ENCODE data around the gene INAFM2.
A peak's percentile ranks its signal among the peaks of the same experiment; 100 is the strongest.

INAFM2 gene

DNA sequence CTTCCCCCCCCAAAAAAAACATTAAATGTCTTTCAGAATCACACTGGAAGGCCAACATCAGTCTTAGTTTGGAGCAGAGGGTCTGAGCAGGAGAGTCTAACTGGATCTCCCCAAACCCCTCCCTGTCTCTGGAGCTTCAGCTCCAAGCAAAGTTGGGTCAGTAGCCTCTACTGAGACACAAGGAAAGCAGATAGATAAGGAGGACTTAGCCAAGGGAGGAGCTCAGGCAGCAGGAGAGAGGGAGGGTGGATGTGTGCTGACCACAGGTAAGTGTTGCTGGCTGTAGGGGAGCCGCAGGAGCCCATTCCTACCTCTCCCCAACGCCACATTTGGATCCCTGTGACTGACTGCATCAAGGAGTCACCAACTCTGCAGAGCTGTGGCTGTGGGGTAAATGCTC lies 22.7 kb upstream of the INAFM2 start:
- Histone ChIP-seq H3K27me3 (ENCODE audit: control insufficient read depth, insufficient read depth, low read length) (peaks cover 2% of the 10 kb centered on the region), H3K9me3 (ENCODE audit: control insufficient read depth, insufficient read depth, low read length) (no peaks in the 10 kb centered on the region), H3K4me1 (ENCODE audit: control insufficient read depth, insufficient read depth, low read length) (no peaks in the 10 kb centered on the region), H3K36me3 (ENCODE audit: control insufficient read depth, insufficient read depth, low read length) (no peaks in the 10 kb centered on the region), H3K4me3 (ENCODE audit: low read depth, low read length) (no peak overlapping the region), H3K9ac (ENCODE audit: low read depth, low read length) (no peak overlapping the region)

DNA sequence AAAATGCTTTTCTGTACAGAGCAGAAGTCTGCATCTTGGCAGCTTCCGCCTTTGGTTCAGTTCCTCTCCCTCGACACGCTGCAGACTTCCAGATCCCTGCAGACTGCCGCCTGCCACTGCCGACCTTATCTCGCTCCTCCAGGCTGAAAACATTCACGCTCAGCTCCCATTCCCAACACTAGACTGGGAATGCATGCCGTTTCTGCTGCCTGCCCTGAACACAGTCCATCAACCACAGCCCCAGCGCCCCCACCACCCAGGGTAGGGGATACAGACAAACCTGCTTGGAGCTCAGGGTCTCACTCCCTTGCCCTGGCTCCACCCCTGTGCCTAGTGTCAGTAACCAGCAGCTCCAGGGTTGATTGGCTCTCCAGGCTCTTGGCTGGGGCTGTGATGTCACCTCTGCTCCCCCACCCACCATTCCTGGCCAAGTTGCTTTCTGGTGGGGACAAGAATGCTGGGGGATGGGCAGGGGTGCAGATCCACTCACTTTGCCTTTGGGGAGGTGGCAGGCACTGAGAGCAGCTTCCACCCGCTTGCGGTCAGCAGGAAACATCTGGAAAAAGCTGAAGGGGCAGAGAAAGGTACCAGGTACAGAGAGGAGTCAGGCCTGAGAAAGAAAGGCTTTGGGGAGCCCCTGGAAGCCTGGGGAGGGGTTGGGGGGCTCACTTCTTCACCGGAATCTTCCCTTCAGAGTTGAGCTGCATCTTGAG lies 21.9 kb upstream of the INAFM2 start:
- H3K9ac ChIP-seq (ENCODE audit: low read depth, low read length): no peak overlapping the region
- H3K36me3 ChIP-seq (ENCODE audit: control insufficient read depth, insufficient read depth, low read length): no peaks in the 10 kb centered on the region
- no peaks in the 10 kb centered on the region for H3K9me3 ChIP-seq (ENCODE audit: control insufficient read depth, insufficient read depth, low read length)
- no peak overlapping the region for H3K4me3 ChIP-seq (ENCODE audit: low read depth, low read length)
- H3K27me3 ChIP-seq (ENCODE audit: control insufficient read depth, insufficient read depth, low read length): peaks cover 2% of the 10 kb centered on the region
- no peaks in the 10 kb centered on the region for H3K4me1 ChIP-seq (ENCODE audit: control insufficient read depth, insufficient read depth, low read length)

DNA sequence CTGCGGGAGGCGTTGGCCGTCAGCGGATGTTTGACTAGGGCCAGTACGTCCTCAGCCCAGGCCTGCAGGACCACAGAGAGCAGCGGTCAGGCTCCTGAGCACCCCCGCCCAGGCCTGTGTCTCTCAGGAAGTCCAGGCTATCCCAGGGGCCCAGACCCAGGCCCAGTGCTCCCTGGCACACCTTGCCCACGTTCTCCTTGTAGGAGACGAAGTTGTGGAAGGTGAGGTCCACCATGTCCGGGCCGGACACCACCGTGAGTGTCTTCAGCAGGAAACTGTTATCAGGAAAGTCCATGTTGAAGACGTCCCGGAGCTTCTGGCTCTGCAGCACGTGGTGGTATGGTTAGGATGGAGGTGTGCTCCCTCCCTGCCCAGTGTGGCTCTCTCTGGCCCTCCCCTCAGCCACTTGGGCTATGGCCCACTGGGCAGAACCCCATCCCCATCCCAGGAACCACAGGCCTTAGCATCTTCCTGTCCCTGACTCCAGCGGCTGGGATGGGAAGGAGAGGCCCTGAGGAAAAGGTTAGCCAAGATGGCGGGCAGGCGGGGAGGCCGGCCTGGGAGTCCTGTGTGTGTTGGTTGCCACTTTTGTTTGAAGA lies 21.1 kb upstream of the INAFM2 start:
- Histone ChIP-seq H3K4me3 (ENCODE audit: low read depth, low read length) (no peak overlapping the region), H3K9me3 (ENCODE audit: control insufficient read depth, insufficient read depth, low read length) (no peaks in the 10 kb centered on the region), H3K4me1 (ENCODE audit: control insufficient read depth, insufficient read depth, low read length) (peaks cover 6% of the 10 kb centered on the region), H3K9ac (ENCODE audit: low read depth, low read length) (no peak overlapping the region), H3K36me3 (ENCODE audit: control insufficient read depth, insufficient read depth, low read length) (no peaks in the 10 kb centered on the region), H3K27me3 (ENCODE audit: control insufficient read depth, insufficient read depth, low read length) (peaks cover 2% of the 10 kb centered on the region)

DNA sequence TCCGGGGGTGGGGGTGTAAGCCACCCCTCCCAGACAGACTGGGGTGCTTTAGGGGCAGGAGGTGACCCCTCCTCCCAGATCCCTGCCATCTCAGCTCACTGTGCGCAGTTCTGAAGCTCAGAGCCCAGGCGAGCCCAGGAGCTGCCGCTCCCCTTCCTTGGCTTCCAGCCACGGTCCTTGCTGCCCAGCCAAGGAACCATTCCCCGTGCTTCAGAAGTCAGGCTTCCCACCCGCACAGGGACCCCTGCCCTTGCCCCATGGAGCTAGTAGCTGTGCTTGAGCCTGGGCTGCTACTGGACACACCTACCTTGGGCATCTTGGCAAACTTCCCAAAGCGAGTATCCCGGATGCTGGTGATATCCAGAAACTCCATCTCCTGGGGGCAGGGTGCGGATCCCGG lies 20.5 kb upstream of the INAFM2 start:
- Histone ChIP-seq H3K36me3 (ENCODE audit: control insufficient read depth, insufficient read depth, low read length) (no peaks in the 10 kb centered on the region), H3K9ac (ENCODE audit: low read depth, low read length) (no peak overlapping the region)

DNA sequence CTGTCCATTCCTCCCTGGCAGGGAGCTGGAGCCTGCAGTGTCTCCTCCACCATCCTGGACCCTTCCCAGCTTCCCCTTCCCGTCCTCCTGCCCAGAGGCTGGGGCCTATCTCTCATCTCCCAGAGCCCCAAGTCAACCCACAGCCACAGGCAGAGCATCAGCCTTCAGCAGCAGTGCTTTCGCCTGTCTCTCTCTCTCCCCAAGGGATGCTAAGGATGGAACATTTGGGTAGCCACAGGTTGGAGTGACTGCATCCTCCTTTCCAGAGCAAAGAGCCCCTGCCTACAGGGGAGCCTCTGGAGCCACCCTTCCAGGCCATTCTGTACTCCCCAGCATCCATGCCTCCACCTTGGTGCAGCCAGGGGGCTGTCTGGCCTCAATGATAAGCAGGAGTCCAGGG lies 19.9 kb upstream of the INAFM2 start:
- H3K4me1 ChIP-seq (ENCODE audit: control insufficient read depth, insufficient read depth, low read length): peaks cover 10% of the 10 kb centered on the region
- no peak overlapping the region for H3K4me3 ChIP-seq (ENCODE audit: low read depth, low read length)
- peaks cover 2% of the 10 kb centered on the region for H3K27me3 ChIP-seq (ENCODE audit: control insufficient read depth, insufficient read depth, low read length)
- no peaks in the 10 kb centered on the region for H3K36me3 ChIP-seq (ENCODE audit: control insufficient read depth, insufficient read depth, low read length)
- no peak overlapping the region for H3K9ac ChIP-seq (ENCODE audit: low read depth, low read length)
- H3K9me3 ChIP-seq (ENCODE audit: control insufficient read depth, insufficient read depth, low read length): no peaks in the 10 kb centered on the region

More for the DNA sequence above, 20.5 kb upstream of the INAFM2 start:
- Histone ChIP-seq H3K4me1 (ENCODE audit: control insufficient read depth, insufficient read depth, low read length) (peaks cover 8% of the 10 kb centered on the region), H3K27me3 (ENCODE audit: control insufficient read depth, insufficient read depth, low read length) (peaks cover 2% of the 10 kb centered on the region), H3K4me3 (ENCODE audit: low read depth, low read length) (no peak overlapping the region), H3K9me3 (ENCODE audit: control insufficient read depth, insufficient read depth, low read length) (no peaks in the 10 kb centered on the region)

DNA sequence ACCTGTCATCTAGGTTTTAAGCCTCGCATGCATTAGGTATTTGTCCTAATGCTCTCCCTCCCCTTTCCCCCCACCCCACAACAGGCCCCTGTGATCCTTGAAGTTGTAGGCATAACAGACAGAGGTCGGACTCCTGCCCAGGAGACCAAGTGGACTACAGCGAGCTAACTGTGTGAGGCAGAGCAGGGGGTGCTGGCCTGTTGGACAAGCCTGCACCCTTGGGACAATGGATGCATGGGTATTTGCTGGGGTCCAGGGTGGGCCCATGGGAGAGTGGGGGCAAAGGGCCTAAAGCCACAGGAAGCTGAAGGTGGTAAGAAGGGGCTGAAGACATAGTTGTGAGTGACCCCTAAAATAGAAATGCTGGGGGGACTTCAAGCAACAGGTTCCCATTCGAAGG lies 18.2 kb upstream of the INAFM2 start:
- H3K4me3 ChIP-seq (ENCODE audit: low read depth, low read length): no peak overlapping the region
- H3K27me3 ChIP-seq (ENCODE audit: control insufficient read depth, insufficient read depth, low read length): peaks cover 7% of the 10 kb centered on the region
- H3K9ac ChIP-seq (ENCODE audit: low read depth, low read length): no peak overlapping the region
- H3K36me3 ChIP-seq (ENCODE audit: control insufficient read depth, insufficient read depth, low read length): no peaks in the 10 kb centered on the region
- peaks cover 17% of the 10 kb centered on the region for H3K4me1 ChIP-seq (ENCODE audit: control insufficient read depth, insufficient read depth, low read length)
- H3K9me3 ChIP-seq (ENCODE audit: control insufficient read depth, insufficient read depth, low read length): no peaks in the 10 kb centered on the region

DNA sequence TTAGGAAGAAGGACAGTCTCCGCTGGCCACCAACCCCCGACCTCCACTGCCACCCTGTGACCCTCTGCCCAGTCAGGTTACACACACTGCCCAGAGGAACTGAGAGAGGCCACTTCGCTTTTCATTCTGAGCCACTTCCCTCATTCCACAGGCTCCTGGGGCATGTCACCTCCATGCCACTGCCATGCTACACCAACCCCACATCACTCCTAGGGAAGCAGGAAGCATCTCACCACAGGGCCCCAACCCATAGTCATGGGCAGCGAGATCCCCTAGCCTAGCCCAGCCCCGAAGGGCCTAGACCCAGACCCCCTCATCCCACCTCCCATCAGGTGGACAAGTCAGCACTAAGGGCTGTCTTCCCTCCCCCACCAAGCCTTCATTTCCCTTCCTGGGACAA lies 17.1 kb upstream of the INAFM2 start:
- Histone ChIP-seq H3K9me3 (ENCODE audit: control insufficient read depth, insufficient read depth, low read length) (no peaks in the 10 kb centered on the region), H3K27me3 (ENCODE audit: control insufficient read depth, insufficient read depth, low read length) (peaks cover 18% of the 10 kb centered on the region), H3K36me3 (ENCODE audit: control insufficient read depth, insufficient read depth, low read length) (no peaks in the 10 kb centered on the region), H3K9ac (ENCODE audit: low read depth, low read length) (no peak overlapping the region), H3K4me1 (ENCODE audit: control insufficient read depth, insufficient read depth, low read length) (peaks cover 17% of the 10 kb centered on the region), H3K4me3 (ENCODE audit: low read depth, low read length) (no peak overlapping the region)

DNA sequence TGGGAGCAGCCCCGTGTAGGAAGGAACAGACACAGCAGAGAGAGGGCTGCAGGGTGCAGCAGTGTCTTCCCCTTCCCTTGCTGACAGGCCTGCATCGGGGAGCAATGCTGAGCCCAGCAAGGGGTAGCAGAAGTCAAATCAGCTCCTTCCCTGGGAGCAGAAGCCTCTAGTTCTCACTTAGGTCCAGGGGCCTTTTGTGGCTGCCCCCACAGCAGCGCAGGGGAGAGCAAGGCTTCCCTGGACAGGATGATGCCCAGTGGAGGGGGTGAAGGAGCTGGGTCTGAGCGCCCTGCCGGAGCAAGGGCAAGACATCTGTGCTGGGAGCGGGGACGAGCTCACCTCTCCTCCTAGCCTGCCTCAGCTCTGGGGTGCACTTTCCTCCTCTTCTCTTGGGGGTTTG lies 16.6 kb upstream of the INAFM2 start:
- peaks cover 19% of the 10 kb centered on the region for H3K27me3 ChIP-seq (ENCODE audit: control insufficient read depth, insufficient read depth, low read length)
- H3K9ac ChIP-seq (ENCODE audit: low read depth, low read length): no peak overlapping the region
- no peak overlapping the region for H3K4me3 ChIP-seq (ENCODE audit: low read depth, low read length)
- no peaks in the 10 kb centered on the region for H3K9me3 ChIP-seq (ENCODE audit: control insufficient read depth, insufficient read depth, low read length)
- no peaks in the 10 kb centered on the region for H3K36me3 ChIP-seq (ENCODE audit: control insufficient read depth, insufficient read depth, low read length)
- H3K4me1 ChIP-seq (ENCODE audit: control insufficient read depth, insufficient read depth, low read length): peaks cover 17% of the 10 kb centered on the region

DNA sequence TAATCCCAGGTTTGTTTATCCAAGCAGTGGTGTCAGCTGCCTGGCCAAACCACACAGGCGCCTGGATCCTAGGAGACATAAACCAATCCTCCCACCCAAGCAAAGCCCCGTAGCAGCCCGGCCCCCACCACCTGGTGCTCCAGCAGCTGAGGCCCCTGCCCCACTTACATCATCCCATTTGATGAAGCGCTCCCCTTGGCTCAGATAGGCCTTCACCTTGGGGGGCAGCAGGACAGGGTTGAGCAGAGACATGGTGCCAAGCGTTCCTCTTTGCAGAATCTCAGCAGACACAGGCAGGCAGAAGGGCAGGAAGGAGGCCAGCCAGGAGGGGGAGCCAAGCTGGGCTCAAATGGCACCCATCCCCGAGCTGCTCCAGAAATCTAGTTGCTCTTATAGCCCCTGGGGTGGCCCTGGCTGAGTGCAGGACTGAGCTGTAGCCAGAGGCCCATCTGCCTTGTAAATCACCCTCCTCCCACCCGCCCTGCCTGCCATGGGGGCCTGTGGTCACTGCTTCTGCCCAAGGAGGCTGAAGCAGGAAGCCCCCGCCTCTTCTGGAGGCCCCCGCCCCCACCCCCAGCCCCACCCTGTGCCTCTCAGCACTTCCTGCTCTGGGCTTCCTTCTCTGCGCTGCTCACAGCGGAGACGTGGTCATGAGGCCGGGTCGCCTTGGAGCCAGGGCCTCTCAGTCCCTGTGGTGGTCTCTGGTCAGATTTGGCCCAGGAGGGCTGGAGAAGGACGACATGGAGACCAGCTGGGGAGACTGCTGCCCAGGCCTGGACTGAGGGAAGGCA lies 15.9 kb upstream of the INAFM2 start, which contains the start of gene PLCB2:
PLCB2 (minus strand) TSS at position 515 of the 791 bp plus-strand sequence; CDS start at position 252, 263 bp downstream.
- Histone ChIP-seq H3K9ac (ENCODE audit: low read depth, low read length) (no peak within 1 kb of the TSS), H3K36me3 (ENCODE audit: control insufficient read depth, insufficient read depth, low read length) (no peaks in the 10 kb centered on the region), H3K9me3 (ENCODE audit: control insufficient read depth, insufficient read depth, low read length) (no peaks in the 10 kb centered on the region), H3K27me3 (ENCODE audit: control insufficient read depth, insufficient read depth, low read length) (peaks cover 19% of the 10 kb centered on the region), H3K4me3 (ENCODE audit: low read depth, low read length) (peak within 1 kb of the TSS; percentile 37), H3K4me1 (ENCODE audit: control insufficient read depth, insufficient read depth, low read length) (peaks cover 17% of the 10 kb centered on the region)

DNA sequence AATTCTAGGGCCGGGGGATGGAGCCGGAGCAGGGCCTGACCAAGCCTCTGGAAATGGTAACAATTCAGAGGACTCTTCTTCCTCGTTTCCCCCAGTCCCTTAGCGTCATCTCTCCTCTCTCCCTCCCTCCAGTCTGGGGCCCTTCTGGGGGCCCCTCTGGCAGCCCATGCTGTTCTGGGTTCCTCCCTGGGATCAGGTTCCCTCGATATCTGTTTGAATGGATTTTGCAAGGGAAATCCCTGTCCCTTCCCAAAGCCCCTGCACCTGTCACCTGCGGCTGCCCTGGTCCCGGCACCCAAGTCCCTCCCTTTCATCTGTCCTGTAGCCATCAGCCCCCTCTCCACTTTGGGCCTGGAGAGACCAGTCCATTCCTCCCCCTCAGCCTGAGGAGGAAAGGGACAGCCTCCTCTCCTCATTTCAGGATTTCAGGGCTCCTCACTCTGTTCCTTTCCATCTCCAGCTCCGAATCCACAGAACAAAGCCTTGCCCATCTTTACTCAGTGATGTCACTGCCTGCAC lies 14.1 kb upstream of the INAFM2 start:
- H3K4me1 ChIP-seq (ENCODE audit: control insufficient read depth, insufficient read depth, low read length): peaks cover 20% of the 10 kb centered on the region
- H3K9me3 ChIP-seq (ENCODE audit: control insufficient read depth, insufficient read depth, low read length): no peaks in the 10 kb centered on the region
- peaks cover 17% of the 10 kb centered on the region for H3K27me3 ChIP-seq (ENCODE audit: control insufficient read depth, insufficient read depth, low read length)
- H3K36me3 ChIP-seq (ENCODE audit: control insufficient read depth, insufficient read depth, low read length): no peaks in the 10 kb centered on the region
- H3K4me3 ChIP-seq (ENCODE audit: low read depth, low read length): no peak overlapping the region
- H3K9ac ChIP-seq (ENCODE audit: low read depth, low read length): no peak overlapping the region

DNA sequence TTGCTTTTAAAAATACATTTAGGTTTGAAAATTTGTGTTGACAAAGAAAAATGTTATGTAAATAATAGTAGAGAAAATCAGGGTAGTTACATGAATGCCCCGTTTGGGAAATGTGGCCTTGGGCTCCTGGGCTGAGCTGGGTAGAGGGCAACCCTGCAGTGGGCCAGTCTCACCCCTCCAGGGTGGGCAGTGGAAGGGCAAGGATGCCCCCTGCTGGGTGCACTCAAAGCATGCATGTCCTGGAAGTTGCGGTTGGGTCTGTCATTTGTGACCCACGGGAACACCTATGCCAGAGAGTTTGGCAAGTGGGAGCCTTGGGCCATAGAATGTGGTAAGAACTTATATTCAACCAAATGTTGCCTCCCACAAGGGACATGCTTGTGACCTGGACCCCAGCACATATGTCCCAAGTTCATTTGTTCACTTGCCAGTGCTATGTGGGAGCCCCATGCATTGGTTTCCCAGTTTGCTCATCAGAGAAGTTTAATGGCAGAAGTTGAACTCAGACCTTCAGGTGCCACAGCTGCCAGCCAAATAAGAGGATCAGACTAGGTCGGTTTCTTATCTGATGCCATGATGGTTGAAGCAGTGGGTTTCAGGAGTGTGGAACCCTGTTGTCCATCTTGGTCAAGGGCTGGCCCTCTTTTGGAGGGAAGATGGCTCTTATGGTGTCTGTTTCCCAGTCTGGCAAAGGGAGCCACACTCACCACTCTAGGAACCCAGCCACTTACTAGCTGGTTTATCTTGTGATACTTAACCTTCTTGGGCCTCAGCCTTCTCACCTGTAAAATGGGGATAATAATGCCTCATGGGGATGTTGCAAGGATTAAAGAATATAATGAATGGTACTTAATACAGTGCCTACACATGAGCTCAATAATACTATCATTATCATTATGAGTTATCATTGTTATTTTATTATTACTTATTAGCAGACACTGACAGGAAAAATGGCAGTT lies 13.2 kb upstream of the INAFM2 start:
- no peaks in the 10 kb centered on the region for H3K36me3 ChIP-seq (ENCODE audit: control insufficient read depth, insufficient read depth, low read length)
- no peak overlapping the region for H3K4me3 ChIP-seq (ENCODE audit: low read depth, low read length)
- peaks cover 20% of the 10 kb centered on the region for H3K4me1 ChIP-seq (ENCODE audit: control insufficient read depth, insufficient read depth, low read length)
- H3K9me3 ChIP-seq (ENCODE audit: control insufficient read depth, insufficient read depth, low read length): no peaks in the 10 kb centered on the region
- H3K27me3 ChIP-seq (ENCODE audit: control insufficient read depth, insufficient read depth, low read length): peaks cover 22% of the 10 kb centered on the region
- no peak overlapping the region for H3K9ac ChIP-seq (ENCODE audit: low read depth, low read length)

All from iPS-15b (cell line).